ENCODE measurements around the gene KCNJ10.

KCNJ10 gene

GRCh38 chr1:160004425-160004824 lies 65.5 kb downstream of the KCNJ10 start:
- TF ChIP-seq, protein P1, sequence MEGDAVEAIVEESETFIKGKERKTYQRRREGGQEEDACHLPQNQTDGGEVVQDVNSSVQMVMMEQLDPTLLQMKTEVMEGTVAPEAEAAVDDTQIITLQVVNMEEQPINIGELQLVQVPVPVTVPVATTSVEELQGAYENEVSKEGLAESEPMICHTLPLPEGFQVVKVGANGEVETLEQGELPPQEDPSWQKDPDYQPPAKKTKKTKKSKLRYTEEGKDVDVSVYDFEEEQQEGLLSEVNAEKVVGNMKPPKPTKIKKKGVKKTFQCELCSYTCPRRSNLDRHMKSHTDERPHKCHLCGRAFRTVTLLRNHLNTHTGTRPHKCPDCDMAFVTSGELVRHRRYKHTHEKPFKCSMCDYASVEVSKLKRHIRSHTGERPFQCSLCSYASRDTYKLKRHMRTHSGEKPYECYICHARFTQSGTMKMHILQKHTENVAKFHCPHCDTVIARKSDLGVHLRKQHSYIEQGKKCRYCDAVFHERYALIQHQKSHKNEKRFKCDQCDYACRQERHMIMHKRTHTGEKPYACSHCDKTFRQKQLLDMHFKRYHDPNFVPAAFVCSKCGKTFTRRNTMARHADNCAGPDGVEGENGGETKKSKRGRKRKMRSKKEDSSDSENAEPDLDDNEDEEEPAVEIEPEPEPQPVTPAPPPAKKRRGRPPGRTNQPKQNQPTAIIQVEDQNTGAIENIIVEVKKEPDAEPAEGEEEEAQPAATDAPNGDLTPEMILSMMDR (IDR thresholded peaks at IDR 0.05; ENCODE audit: extremely low read depth, missing control alignments): no peak
- DNase-seq (ENCODE audit: low spot score): no peak

- DNase-seq (ENCODE audit: low spot score): no peak
- TF ChIP-seq, protein P1 (IDR thresholded peaks at IDR 0.05; ENCODE audit: extremely low read depth, missing control alignments): no peak
Measured at GRCh38 chr1:160004001-160004400, 66.0 kb downstream of the KCNJ10 start.

GRCh38 chr1:160001440-160001839 lies 68.5 kb downstream of the KCNJ10 start:
- TF ChIP-seq, protein P1 (IDR thresholded peaks at IDR 0.05; ENCODE audit: extremely low read depth, missing control alignments): no peak
- DNase-seq (ENCODE audit: low spot score): no peak

DNA sequence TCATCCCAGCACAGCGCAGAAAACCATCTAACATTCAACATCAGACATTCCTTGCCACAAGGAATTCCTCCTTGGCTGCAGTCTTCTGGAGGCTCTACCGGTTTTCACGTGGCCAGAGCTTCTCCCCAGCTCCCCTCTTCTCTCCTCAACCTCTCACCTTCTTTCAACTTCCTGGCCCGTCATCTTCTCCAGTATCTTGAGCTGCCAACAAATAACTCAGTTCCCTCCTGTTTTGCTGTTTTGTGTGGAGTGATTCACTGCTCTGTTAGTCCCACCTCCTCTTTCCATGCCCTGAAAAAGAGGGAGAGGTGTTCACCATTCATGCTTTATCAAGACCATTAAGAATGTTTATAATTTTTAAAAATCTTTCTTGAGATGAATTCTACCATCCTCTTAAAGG lies 70.8 kb downstream of the KCNJ10 start:
- TF ChIP-seq, protein P1 (IDR thresholded peaks at IDR 0.05; ENCODE audit: extremely low read depth, missing control alignments): no peak
- DNase-seq (ENCODE audit: low spot score): no peak

DNA sequence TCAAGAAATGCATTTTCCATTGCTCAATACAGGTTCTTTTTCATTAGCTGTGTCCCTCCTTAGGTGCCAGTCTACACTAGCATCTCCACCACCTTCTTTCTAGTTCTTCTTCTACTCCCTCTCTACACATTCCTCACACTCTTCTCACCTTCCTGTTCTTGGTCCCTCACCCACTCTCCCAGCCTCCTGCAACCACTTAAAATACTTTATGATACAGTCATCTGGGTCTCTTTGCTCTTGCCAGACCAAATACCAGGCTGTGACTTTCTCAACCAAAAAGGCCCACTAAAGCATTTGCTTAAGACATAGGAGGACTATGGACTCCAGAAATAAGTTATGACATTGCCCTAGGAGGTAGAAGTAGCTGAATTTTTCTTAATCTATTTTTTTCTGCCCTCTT lies 73.3 kb downstream of the KCNJ10 start:
- TF ChIP-seq, protein P1 (IDR thresholded peaks at IDR 0.05; ENCODE audit: extremely low read depth, missing control alignments): no peak
- DNase-seq (ENCODE audit: low spot score): no peak

- TF ChIP-seq, protein P1 (IDR thresholded peaks at IDR 0.05; ENCODE audit: extremely low read depth, missing control alignments): no peak
- no peak for DNase-seq (ENCODE audit: low spot score)
Measured at GRCh38 chr1:159994896-159995295, 75.1 kb downstream of the KCNJ10 start.

GRCh38 chr1:159993911-159994310 lies 76.0 kb downstream of the KCNJ10 start:
- DNase-seq (ENCODE audit: low spot score): no peak

More at GRCh38 chr1:159993911-159994310, 76.0 kb downstream of the KCNJ10 start:
- TF ChIP-seq, protein P1 (IDR thresholded peaks at IDR 0.05; ENCODE audit: extremely low read depth, missing control alignments): no peak
